ENCODE data around the gene AUP1. TPM values are rescaled to one million over a fixed set of nuclear protein-coding genes. Genes with fewer than 3 reads are reported as not detected.
A peak's percentile ranks its signal among the peaks of the same experiment; 100 is the strongest.

Gene AUP1
- total and polyA plus RNA-seq, 9 of the 15 experiments (the other 6 are each of a cell fraction or from before 2014, with no cell fraction given) = 70.7 to 245 (median 165) TPM

GRCh38 chr2:74548900-74549826 is 19.7 kb upstream of the AUP1 start (continued):
- TF ChIP-seq, protein P1, sequence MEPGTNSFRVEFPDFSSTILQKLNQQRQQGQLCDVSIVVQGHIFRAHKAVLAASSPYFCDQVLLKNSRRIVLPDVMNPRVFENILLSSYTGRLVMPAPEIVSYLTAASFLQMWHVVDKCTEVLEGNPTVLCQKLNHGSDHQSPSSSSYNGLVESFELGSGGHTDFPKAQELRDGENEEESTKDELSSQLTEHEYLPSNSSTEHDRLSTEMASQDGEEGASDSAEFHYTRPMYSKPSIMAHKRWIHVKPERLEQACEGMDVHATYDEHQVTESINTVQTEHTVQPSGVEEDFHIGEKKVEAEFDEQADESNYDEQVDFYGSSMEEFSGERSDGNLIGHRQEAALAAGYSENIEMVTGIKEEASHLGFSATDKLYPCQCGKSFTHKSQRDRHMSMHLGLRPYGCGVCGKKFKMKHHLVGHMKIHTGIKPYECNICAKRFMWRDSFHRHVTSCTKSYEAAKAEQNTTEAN (CRISPR knock-in tag; IDR thresholded peaks at IDR 0.05) = no peak
- TF ChIP-seq ZNF263 (CRISPR knock-in tag; IDR thresholded peaks at IDR 0.05; ENCODE audit: borderline replicate concordance) (peak; percentile 90), JUN (IDR thresholded peaks at IDR 0.05; ENCODE audit: borderline replicate concordance, low read depth, low read length) (no peak), JUN (CRISPR knock-in tag; IDR thresholded peaks at IDR 0.05; ENCODE audit: borderline replicate concordance) (no peak), KDM1A (IDR thresholded peaks at IDR 0.05) (no peak), ESRRB (CRISPR knock-in tag; IDR thresholded peaks at IDR 0.05; ENCODE audit: borderline replicate concordance) (no peak), PPARD (CRISPR knock-in tag; IDR thresholded peaks at IDR 0.05) (no peak), KLF16 (IDR thresholded peaks at IDR 0.05) (no peak), HMG20A (CRISPR knock-in tag; conservative IDR thresholded peaks at IDR 0.05) (no peak), MYBL2 (IDR thresholded peaks at IDR 0.05; ENCODE audit: low read depth) (no peak), MYBL2 (CRISPR knock-in tag; IDR thresholded peaks at IDR 0.05; ENCODE audit: borderline replicate concordance) (no peak), NR2C2 (CRISPR knock-in tag; IDR thresholded peaks at IDR 0.05) (no peak), NR2C2 (tag; IDR thresholded peaks at IDR 0.05) (peak; percentile 32; the same call in 1 of the 2 replicates), ZNF707 (CRISPR knock-in tag; conservative IDR thresholded peaks at IDR 0.05) (no peak), ZNF134 (CRISPR knock-in tag; conservative IDR thresholded peaks at IDR 0.05) (no peak), SOX6 (IDR thresholded peaks at IDR 0.05) (peak; percentile 29; the same call in 1 of the 2 replicates), TCF3 (CRISPR knock-in tag; IDR thresholded peaks at IDR 0.05) (no peak), ZFP1 (CRISPR knock-in tag; IDR thresholded peaks at IDR 0.05) (no peak), ARID3A (IDR thresholded peaks at IDR 0.05; ENCODE audit: borderline replicate concordance, low read depth, low read length) (no peak), RCOR1 (IDR thresholded peaks at IDR 0.05; ENCODE audit: borderline replicate concordance in 1 of 2, low read depth in 2 of 2, low read length in 2 of 2) (no peak), ZFP36 (IDR thresholded peaks at IDR 0.05; ENCODE audit: low read depth, low read length, partially characterized antibody) (no peak), BDP1 (IDR thresholded peaks at IDR 0.05; ENCODE audit: insufficient read depth, insufficient read length) (no peak)
- TF ChIP-seq, protein P2, sequence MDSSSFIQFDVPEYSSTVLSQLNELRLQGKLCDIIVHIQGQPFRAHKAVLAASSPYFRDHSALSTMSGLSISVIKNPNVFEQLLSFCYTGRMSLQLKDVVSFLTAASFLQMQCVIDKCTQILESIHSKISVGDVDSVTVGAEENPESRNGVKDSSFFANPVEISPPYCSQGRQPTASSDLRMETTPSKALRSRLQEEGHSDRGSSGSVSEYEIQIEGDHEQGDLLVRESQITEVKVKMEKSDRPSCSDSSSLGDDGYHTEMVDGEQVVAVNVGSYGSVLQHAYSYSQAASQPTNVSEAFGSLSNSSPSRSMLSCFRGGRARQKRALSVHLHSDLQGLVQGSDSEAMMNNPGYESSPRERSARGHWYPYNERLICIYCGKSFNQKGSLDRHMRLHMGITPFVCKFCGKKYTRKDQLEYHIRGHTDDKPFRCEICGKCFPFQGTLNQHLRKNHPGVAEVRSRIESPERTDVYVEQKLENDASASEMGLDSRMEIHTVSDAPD (CRISPR knock-in tag; IDR thresholded peaks at IDR 0.05) = no peak
- TF ChIP-seq, protein P3, sequence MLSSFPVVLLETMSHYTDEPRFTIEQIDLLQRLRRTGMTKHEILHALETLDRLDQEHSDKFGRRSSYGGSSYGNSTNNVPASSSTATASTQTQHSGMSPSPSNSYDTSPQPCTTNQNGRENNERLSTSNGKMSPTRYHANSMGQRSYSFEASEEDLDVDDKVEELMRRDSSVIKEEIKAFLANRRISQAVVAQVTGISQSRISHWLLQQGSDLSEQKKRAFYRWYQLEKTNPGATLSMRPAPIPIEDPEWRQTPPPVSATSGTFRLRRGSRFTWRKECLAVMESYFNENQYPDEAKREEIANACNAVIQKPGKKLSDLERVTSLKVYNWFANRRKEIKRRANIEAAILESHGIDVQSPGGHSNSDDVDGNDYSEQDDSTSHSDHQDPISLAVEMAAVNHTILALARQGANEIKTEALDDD (IDR thresholded peaks at IDR 0.05) = no peak

Data from K562 (cell line).